ENCODE measurements around the gene OLA1.

OLA1 gene

GRCh38 chr2:174059884-174060244 lies 188.5 kb downstream of the OLA1 start:
- peak; percentile 25 for DNase-seq (ENCODE audit: low spot score)

GRCh38 chr2:174059178-174059883 lies 189.0 kb downstream of the OLA1 start:
- DNase-seq (ENCODE audit: low spot score) = peak; percentile 63

- DNase-seq (ENCODE audit: low spot score) = no peak
These were observed 189.9 kb downstream of the OLA1 start for GRCh38 chr2:174058456-174058855.

GRCh38 chr2:174058026-174058425 lies 190.3 kb downstream of the OLA1 start:
- no peak for DNase-seq (ENCODE audit: low spot score)

- no peak for DNase-seq (ENCODE audit: low spot score)
These were observed 193.4 kb downstream of the OLA1 start for GRCh38 chr2:174054926-174055325.

- no peak for DNase-seq (ENCODE audit: low spot score)
These were observed 194.8 kb downstream of the OLA1 start for GRCh38 chr2:174053355-174054151.

GRCh38 chr2:174052584-174052976 lies 195.8 kb downstream of the OLA1 start:
- DNase-seq (ENCODE audit: low spot score) = no peak

- DNase-seq (ENCODE audit: low spot score) = peak; percentile 35
These were observed 196.4 kb downstream of the OLA1 start for GRCh38 chr2:174051741-174052583.

- DNase-seq (ENCODE audit: low spot score) = no peak
These were observed 197.3 kb downstream of the OLA1 start for GRCh38 chr2:174051068-174051467.

- no peak for DNase-seq (ENCODE audit: low spot score)
These were observed 198.4 kb downstream of the OLA1 start for GRCh38 chr2:174049895-174050294.

GRCh38 chr2:174048243-174048642 lies 200.1 kb downstream of the OLA1 start:
- no peak for DNase-seq (ENCODE audit: low spot score)

GRCh38 chr2:174047746-174048145 lies 200.6 kb downstream of the OLA1 start:
- no peak for DNase-seq (ENCODE audit: low spot score)

- no peak for DNase-seq (ENCODE audit: low spot score)
These were observed 202.2 kb downstream of the OLA1 start for GRCh38 chr2:174046172-174046571.

GRCh38 chr2:174044556-174044955 lies 203.8 kb downstream of the OLA1 start:
- no peak for DNase-seq (ENCODE audit: low spot score)

- DNase-seq (ENCODE audit: low spot score) = no peak
These were observed 208.0 kb downstream of the OLA1 start for GRCh38 chr2:174040417-174040701.

GRCh38 chr2:174039551-174040416 lies 208.5 kb downstream of the OLA1 start:
- peak; percentile 95 for DNase-seq (ENCODE audit: low spot score)

- DNase-seq (ENCODE audit: low spot score) = no peak
These were observed 209.9 kb downstream of the OLA1 start for GRCh38 chr2:174038462-174038861.

- DNase-seq (ENCODE audit: low spot score) = no peak
These were observed 211.5 kb downstream of the OLA1 start for GRCh38 chr2:174036825-174037224.

- peak; percentile 32 for DNase-seq (ENCODE audit: low spot score)
These were observed 212.2 kb downstream of the OLA1 start for GRCh38 chr2:174035981-174036742.

- DNase-seq (ENCODE audit: low spot score) = no peak
These were observed 213.2 kb downstream of the OLA1 start for GRCh38 chr2:174035117-174035635.

- no peak for DNase-seq (ENCODE audit: low spot score)
These were observed 215.2 kb downstream of the OLA1 start for GRCh38 chr2:174033163-174033550.
